Panc1 (cell line): ENCODE data around the gene CES2. TPM values are rescaled to one million over a fixed set of nuclear protein-coding genes. Genes with fewer than 3 reads are reported as not detected.

ENCODE experiments used
- ATAC-seq: fragments of 200-7000 bp; cut with Tn5 transposase; 2 replicates; pipeline ENCODE4 v1.9.1; 2020; ENCODE audit warnings: mild to moderate bottlenecking, moderate library complexity
- BruUV-seq: library from RNA; stranded (reverse); fragments of 400-500 nt; replicated peaks from 2 replicates; lab custom pipeline; 2021; lab: Mats Ljungman, UMichigan
- CTCF ChIA-PET: fragments of 300-600 bp; sonication (Branson Sonifier 250); formaldehyde crosslinking; loops from one replicate; lab custom pipeline; 2022; ENCODE audit warnings: antibody characterized with exemption; lab: Charles Lee
- POLR2A ChIA-PET: fragments of 300-600 bp; sonication (Branson Sonifier 250); formaldehyde crosslinking; loops from one replicate; lab custom pipeline; 2022; ENCODE audit warnings: antibody characterized with exemption; lab: Charles Lee
- DNase-seq: peaks from one replicate; pipeline ENCODE4 v3.0.0-alpha.2; 2010; ENCODE audit warnings: low read depth, low spot score
- H3K27ac ChIP-seq: 2 replicates; pipeline ENCODE4 v1.5.1; 2011; ENCODE audit warnings: mild to moderate bottlenecking, low read length, inconsistent platforms
- H3K27me3 ChIP-seq: fragments of 200-500 bp; sonication (Bioruptor generic); 2 replicates; pipeline ENCODE4 v1.6.0; 2014; ENCODE audit warnings: low read length, inconsistent platforms; ENCODE audit not compliant: control insufficient read depth, insufficient read depth
- H3K36me3 ChIP-seq: fragments of 200-500 bp; sonication (Bioruptor generic); 2 replicates; pipeline ENCODE4 v1.5.1; 2014; ENCODE audit warnings: inconsistent platforms, mild to moderate bottlenecking, low read length, moderate library complexity; ENCODE audit not compliant: control insufficient read depth, insufficient read depth
- H3K4me1 ChIP-seq: 2 replicates; pipeline ENCODE4 v1.5.1; 2011; ENCODE audit warnings: inconsistent platforms, mild to moderate bottlenecking, low read length, moderate library complexity; ENCODE audit not compliant: control insufficient read depth, insufficient read depth
- H3K4me3 ChIP-seq, 2 experiments: 2 replicates each; pipeline ENCODE4 v1.5.1; 2011 to 2012; ENCODE audit warnings: low read depth in 2 of 2, low read length in 2 of 2, mild to moderate bottlenecking in 2 of 2, inconsistent platforms in 1 of 2, moderate library complexity in 1 of 2
- H3K9me3 ChIP-seq: fragments of 200-500 bp; sonication (Bioruptor generic); 2 replicates; pipeline ENCODE4 v1.5.1; 2014; ENCODE audit warnings: low read depth, mild to moderate bottlenecking, inconsistent platforms, low read length, moderate library complexity; ENCODE audit not compliant: control insufficient read depth, insufficient read depth
- CTCF ChIP-seq: fragments of 450-650 bp; IDR thresholded peaks from 2 replicates; pipeline ENCODE4 v1.5.1; 2017; ENCODE audit warnings: mild to moderate bottlenecking
- POLR2AphosphoS5 ChIP-seq: IDR thresholded peaks from 2 replicates; pipeline ENCODE4 v1.6.1; 2012; ENCODE audit warnings: mild to moderate bottlenecking, low read depth, low read length, moderate library complexity
- REST ChIP-seq, 2 experiments: IDR thresholded peaks; 2 replicates each; pipeline ENCODE4 v1.6.1; 2011 to 2012; ENCODE audit warnings: low read depth in 2 of 2, control low read depth in 1 of 2, low read length in 1 of 2, mild to moderate bottlenecking in 1 of 2, moderate library complexity in 1 of 2; ENCODE audit not compliant: insufficient read depth in 1 of 2
- SIN3A ChIP-seq: IDR thresholded peaks from 2 replicates; pipeline ENCODE4 v1.6.1; 2012; ENCODE audit warnings: low read depth, mild to moderate bottlenecking, low read length, moderate library complexity, borderline replicate concordance; ENCODE audit not compliant: insufficient read depth
- TCF7L2 ChIP-seq: IDR thresholded peaks from 2 replicates; pipeline ENCODE4 v1.6.1; 2011; ENCODE audit warnings: mild to moderate bottlenecking, low read depth, low read length, inconsistent platforms
- in situ Hi-C: cut with HindIII; loops from 2 replicates; pipeline ENCODE4 v1.10.0; 2016; ENCODE audit warnings: low sequenced_read_pairs, low pct_unique_long_range_greater_than_20kb
- intact Hi-C: fragments of 100-400 bp; cut with micrococcal nuclease; formaldehyde crosslinking; loops from one replicate; pipeline ENCODE4 v1.10.0; 2022; ENCODE audit not compliant: unreplicated experiment
- total RNA-seq: library from RNA; stranded (reverse); gene quantifications from one replicate; pipeline ENCODE4 v1.2.1, GENCODE V29; 2021; ENCODE audit not compliant: unreplicated experiment

CES2 gene
- total RNA-seq, 1 experiment from 2014 or later = 26.3 TPM

- Histone ChIP-seq H3K36me3 (no peaks in the 10 kb centered on the region), H3K4me3 (no peak overlapping the region), H3K4me1 (peaks cover 6% of the 10 kb centered on the region; the same call in 1 of the 2 replicates), H3K9me3 (no peaks in the 10 kb centered on the region), H3K27ac (no peak overlapping the region), H3K27me3 (no peaks in the 10 kb centered on the region)
- CTCF ChIA-PET = interaction anchor here (0.6 to 0.9 kb wide), 4 partner anchors 18 to 233 kb away, joined by 3 to 5 read pairs (median 3); no protein-coding TSS in a partner anchor
- in situ Hi-C loops (no loop called here), intact Hi-C loops (no loop called here)
- no peak for ATAC-seq
- no peak for TF ChIP-seq POLR2AphosphoS5
- TF ChIP-seq TCF7L2 = no peak
- no peak for TF ChIP-seq SIN3A
- TF ChIP-seq REST (IDR thresholded peaks at IDR 0.05; ENCODE audit: insufficient read depth in 1 of 2, low read depth in 2 of 2, low read length in 1 of 2) = no peak
- TF ChIP-seq CTCF = no peak
- no peak for DNase-seq
- POLR2A ChIA-PET = interaction anchor here (0.7 kb wide), 1 partner anchor 11 kb away, joined by 5 read pairs; no protein-coding TSS in a partner anchor
- BruUV-seq = no TSS peak
Measured at GRCh38 chr16:66927918-66928649, 7.2 kb upstream of the CES2 start.

- H3K27ac ChIP-seq = no peak overlapping the region
Measured at GRCh38 chr16:66928702-66929388, 6.5 kb upstream of the CES2 start.

More at GRCh38 chr16:66928702-66929388, 6.5 kb upstream of the CES2 start:
- H3K36me3 ChIP-seq = peaks cover 5% of the 10 kb centered on the region; the same call in 1 of the 2 replicates
- H3K4me1 ChIP-seq = peaks cover 6% of the 10 kb centered on the region; the same call in 1 of the 2 replicates
- POLR2A ChIA-PET = interaction anchor here (0.7 kb wide), 1 partner anchor 10 kb away, joined by 5 read pairs; no protein-coding TSS in a partner anchor
- TF ChIP-seq POLR2AphosphoS5 (no peak), REST (IDR thresholded peaks at IDR 0.05; ENCODE audit: insufficient read depth in 1 of 2, low read depth in 2 of 2, low read length in 1 of 2) (no peak), CTCF (no peak; the same call in 1 of the 2 replicates), SIN3A (no peak), TCF7L2 (no peak)
- no peaks in the 10 kb centered on the region for H3K27me3 ChIP-seq
- no peak overlapping the region for H3K4me3 ChIP-seq
- intact Hi-C loops (no loop called here), in situ Hi-C loops (no loop called here)
- H3K9me3 ChIP-seq = no peaks in the 10 kb centered on the region
- ATAC-seq (no peak), DNase-seq (no peak)
- BruUV-seq = no TSS peak
- CTCF ChIA-PET = interaction anchor here (0.6 to 0.9 kb wide), 3 partner anchors 17 to 34 kb away, joined by 3 to 5 read pairs (median 3); no protein-coding TSS in a partner anchor
